Mononuclear cell (primary cell): ENCODE results near the gene ENTPD2. TPM values are rescaled to one million over a fixed set of nuclear protein-coding genes. Genes with fewer than 3 reads are reported as not detected.
"Not testable (repeated sequence)": the region's sequence is repeated elsewhere in the genome, so short reads cannot be mapped to it uniquely, and the experiment has no call there.

Experiments
- H3K27me3 ChIP-seq: 2 replicates; pipeline ENCODE4 v1.6.0; 2011; ENCODE audit warnings: low read length, control low read depth; ENCODE audit not compliant: insufficient read depth
- H3K4me1 ChIP-seq: 2 replicates; pipeline ENCODE4 v1.5.1; 2011; ENCODE audit warnings: mild to moderate bottlenecking, low read length, control low read depth; ENCODE audit not compliant: insufficient read depth
- H3K4me3 ChIP-seq: 2 replicates; pipeline ENCODE4 v1.5.1; 2011; ENCODE audit warnings: mild to moderate bottlenecking, low read length, moderate library complexity
- H3K9me3 ChIP-seq: 2 replicates; pipeline ENCODE4 v1.5.1; 2011; ENCODE audit warnings: low read depth, mild to moderate bottlenecking, control low read depth, low read length
- total RNA-seq: library from RNA; depleted of rRNA; stranded (reverse); fragments of >200 nt; gene quantifications from one replicate; pipeline ENCODE4 v1.2.3, GENCODE V29; 2012

Gene ENTPD2
- total RNA-seq, 1 donor, result not detected

DNA sequence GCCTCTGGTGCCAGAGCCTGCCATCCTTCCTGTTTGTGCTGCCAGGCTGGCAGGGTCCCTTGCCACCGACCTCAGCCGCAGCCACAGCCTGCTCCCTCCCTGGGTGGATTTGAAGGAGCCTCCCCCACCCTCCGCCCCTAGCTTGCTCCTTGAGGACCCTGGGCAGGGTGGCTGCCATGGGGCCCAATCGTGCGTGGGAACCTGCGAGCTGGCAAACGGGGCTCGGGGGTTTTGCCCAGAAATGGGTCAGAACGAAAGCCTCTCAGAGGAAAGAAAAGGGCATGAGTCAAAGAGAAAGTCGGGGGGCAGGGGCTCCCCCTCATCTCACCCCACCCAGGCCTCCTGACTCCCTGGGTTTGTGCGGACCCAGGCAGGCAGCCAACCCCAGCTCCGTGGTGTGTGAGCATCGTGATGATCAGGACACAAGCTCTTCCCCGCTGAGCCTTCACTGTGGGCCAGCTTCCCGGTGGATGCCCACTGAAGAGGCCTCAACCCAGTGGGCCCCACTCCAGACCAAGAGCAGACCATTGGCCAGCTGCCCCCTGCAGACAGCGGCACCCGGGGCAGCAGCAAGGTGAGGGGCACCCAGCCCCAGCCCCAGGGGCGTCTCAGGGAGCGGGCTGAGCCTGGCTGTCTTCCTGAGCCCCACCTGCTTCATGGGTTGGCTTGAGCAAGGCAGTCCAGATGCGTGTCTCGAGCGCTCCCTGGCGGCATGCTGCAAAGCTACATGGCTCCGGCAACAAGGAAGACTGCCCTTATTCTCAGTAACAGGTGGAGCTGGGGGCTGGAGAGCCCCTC is 19.0 kb downstream of the ENTPD2 start:
- no peaks in the 10 kb centered on the region for H3K9me3 ChIP-seq
- H3K4me1 ChIP-seq, result peaks cover 59% of the 10 kb centered on the region
- H3K27me3 ChIP-seq, result no peaks in the 10 kb centered on the region
- peak overlapping the region; percentile 15 for H3K4me3 ChIP-seq

DNA sequence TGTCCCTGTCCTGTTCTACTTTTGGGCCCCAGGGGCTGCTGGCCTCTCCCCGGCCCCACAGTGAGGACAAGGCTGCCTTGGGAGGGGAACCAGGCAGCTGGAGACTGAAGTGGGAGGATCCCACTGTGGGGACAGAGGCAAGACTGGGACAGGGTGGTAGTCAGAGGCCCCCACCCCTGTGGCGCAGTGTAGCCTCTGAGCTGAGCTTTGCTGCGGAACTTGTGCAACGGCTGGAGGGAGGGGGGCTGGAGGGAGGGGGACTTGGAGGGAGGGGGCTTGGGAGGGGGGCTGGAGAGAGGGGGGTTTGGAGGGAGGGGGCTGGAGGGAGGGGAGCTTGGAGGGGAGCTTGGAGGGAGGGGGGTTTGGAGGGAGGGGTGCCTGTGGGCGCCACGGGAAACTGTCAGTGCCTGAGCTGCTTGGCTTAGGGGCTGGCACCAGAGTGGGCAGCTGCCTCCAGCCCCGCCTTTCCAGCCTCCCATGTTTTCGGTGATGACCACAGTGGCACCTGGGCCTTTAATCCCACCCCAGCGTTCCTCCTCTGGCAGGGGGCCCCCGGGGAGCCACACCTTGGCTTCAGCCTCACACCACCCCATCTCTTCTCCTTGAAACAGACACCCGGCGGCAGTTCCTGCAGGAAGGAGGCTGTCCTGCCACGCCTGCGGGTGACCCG is 19.7 kb downstream of the ENTPD2 start:
- Histone ChIP-seq H3K4me3 (peak overlapping the region; percentile 43), H3K9me3 (no peaks in the 10 kb centered on the region), H3K4me1 (peaks cover 66% of the 10 kb centered on the region), H3K27me3 (no peaks in the 10 kb centered on the region)

DNA sequence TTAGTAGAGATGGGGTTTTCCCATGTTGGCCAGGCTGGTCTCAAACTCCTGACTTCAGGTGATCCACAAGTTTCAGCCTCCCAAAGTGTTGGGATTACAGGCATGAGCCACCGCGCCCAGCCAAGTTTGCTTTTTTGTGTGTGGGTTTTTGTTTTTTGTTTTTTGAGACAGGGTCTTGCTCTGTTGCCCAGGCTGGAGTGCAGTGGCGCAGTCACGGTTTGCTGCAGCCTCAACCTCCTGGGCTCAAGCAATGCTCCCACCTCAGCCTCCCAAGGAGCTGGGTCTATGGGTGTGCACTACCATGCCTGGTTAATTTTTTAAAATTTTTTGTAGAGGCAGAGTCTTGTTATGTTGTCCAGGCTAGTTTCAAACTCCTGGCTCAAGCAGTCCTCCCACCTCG is 20.4 kb downstream of the ENTPD2 start:
- peaks cover 73% of the 10 kb centered on the region for H3K4me1 ChIP-seq
- peak overlapping the region; percentile 43 for H3K4me3 ChIP-seq
- not testable (repeated sequence) for H3K9me3 ChIP-seq, H3K27me3 ChIP-seq

DNA sequence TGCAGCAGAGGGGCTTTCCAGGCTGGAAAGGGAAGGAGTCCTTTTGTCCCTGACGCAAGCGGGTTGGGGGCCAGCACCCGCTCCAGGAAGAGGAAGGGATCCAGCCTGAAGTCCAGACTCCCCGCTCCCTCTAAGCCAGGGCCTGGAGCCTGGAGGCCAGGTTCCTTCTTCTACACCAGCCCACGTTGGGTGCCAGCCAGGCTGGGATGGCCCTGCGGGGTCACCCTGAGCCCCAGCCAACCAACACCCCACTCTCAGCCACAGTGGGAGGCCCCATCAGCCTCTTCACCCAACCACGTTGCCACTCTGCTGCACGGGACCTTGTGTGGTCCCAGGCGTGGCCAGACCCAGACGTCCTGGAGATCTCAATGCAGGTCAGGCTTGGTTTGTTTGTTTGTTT is 21.0 kb downstream of the ENTPD2 start:
- Histone ChIP-seq H3K4me3 (peak overlapping the region; percentile 43), H3K9me3 (no peaks in the 10 kb centered on the region), H3K4me1 (peaks cover 75% of the 10 kb centered on the region), H3K27me3 (no peaks in the 10 kb centered on the region)

DNA sequence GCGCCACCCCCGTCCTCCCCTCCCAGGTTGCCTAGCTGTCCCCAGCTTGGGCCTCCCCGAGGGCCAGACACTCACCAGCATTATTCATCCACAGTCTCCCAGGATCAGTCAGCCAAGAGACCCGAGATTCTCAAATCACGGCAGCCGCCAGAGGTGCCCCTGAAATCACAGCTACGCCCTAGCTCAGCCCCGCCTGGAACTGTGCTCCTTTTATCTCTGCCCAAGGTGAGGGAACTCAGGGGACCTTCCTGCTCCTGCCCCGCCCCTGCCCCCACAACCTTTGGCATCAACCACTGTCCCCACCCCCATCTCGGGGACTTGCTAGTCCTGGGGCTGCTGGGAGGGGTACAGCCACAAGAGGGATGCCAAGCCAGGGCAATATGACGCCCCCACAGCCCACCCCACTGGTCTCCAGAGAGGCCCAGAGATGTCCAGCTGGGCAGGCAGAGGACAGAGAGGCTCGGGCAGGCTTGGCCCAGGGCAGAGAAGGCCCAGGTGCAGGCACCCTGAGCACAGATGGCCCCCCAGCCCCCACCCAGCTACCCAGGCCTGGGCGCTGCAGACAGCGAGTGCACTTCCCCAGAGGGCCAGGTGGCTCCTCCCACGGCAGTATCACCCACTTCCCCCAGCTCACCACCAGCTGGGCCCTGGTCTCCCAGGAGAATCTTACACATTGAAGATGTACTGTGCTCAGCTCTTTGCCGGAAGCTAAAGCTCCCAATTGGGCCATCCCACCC is 21.8 kb downstream of the ENTPD2 start, which contains the start of gene FUT7:
FUT7 (minus strand) TSS at position 185 of the 737 bp plus-strand sequence; CDS start at position 88, 97 bp downstream.
- Histone ChIP-seq H3K4me1 (peaks cover 81% of the 10 kb centered on the region), H3K9me3 (no peaks in the 10 kb centered on the region), H3K27me3 (no peaks in the 10 kb centered on the region), H3K4me3 (peak within 1 kb of the TSS; percentile 43)

DNA sequence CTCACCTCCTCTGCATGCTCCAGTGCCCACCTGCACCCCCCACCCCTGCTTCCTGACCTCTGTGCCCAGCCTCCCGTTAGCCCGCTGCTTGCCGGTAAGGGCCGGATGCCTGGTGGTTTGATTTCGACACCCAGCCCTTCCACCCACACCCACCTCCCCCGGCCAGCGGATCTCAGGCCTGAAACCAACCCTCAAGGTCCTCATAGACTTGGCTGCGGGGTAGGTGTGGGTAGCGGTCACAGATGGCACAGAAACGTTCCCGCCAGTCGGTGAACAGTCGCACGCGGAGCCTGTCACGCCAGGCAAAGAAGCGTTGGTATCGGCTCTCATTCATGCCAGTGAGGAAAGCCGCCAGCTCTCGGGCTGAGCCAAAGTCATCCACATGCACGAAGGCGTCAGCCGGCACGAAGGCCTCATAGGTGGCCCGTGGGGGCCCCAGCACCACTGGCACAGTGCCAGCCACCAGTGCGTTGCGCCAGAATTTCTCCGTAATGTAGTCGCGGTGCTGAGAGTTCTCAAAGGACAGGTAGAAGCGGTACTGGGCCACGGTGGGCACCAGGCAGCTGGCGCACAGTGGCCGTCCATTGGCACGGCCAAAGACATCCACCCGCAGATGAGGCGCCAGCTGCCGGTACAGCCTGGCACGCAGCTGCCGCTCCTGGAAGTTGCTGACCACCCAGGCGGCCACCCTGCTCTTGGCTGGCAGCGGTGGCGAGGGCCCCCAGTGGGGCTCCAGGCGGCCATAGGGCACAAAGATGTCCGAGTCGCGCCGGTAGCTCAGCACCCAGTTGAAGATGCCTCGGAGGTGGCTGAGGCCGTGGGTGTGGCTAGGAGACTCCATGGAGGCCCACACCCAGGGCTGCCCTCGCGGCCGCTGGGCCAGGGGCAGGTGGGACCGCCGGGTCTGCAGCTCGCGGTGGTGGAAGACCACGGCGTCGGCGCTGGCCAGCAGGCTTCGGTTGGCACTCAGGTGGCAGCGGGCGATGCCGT is 23.0 kb downstream of the ENTPD2 start:
- H3K4me1 ChIP-seq, result peaks cover 84% of the 10 kb centered on the region
- no peaks in the 10 kb centered on the region for H3K9me3 ChIP-seq
- peak overlapping the region; percentile 43 for H3K4me3 ChIP-seq
- no peaks in the 10 kb centered on the region for H3K27me3 ChIP-seq

DNA sequence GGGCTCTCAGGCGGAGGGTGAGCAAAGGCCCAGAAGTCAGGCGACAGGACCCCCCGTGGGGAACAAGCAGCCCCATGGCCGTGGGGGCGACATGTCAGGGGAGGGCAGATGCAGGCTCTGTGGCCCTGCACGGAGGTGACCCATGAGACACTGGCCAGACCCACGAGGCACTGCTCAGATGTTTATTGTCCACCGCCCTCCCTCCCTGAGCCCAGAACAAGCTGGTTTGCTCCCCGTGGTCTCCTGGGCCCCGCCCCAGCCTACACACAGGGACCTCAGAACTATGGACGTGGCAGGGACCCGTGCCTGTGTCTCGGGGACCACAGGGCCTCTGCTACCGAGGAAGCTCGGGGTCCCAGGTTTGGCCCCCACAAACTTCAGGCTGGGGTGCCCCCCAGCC is 23.9 kb downstream of the ENTPD2 start:
- Histone ChIP-seq H3K4me3 (peak overlapping the region; percentile 43), H3K9me3 (no peaks in the 10 kb centered on the region), H3K27me3 (no peaks in the 10 kb centered on the region), H3K4me1 (peaks cover 76% of the 10 kb centered on the region)

DNA sequence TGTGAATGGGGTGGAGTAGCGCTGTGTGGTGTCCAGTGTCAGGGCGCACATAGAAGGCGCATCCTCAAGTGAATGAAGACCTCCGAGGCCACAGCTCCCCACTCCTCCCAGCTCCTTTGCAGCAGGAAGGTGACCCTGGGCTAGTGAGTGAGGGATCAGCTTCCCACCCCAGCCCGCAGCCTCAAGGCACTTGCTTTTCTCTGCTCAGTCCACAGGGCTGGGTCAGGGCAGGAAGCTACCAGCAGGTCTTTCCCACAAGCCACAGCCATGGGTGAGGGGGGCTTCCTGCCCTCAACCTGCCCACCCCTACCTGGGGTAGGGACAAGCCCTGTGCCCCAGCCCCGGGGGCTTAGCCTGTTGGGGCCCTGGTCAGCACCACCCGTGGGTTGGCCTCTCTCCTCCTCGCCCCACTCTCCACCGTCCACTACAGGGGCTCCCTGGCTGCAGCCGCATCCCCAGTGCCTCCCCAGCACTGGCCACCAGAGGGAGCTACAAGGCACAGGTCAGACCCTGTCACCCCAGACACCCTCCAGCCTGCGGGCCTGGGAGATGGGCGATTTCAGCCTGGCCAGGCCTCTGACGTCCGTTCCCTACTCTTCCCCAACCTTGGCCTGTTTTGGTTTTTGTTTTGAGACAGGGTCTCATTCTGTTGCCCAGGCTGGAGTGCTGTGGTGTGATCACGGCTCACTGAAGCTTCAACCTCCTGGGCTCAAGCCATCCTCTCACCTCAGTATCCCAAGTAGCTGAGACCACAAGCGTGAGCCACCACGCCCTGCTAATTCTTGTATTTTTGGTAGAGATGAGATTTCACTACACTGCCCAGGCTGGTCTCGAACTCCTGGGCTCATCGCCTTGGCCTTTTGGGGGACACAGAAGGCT is 24.6 kb downstream of the ENTPD2 start:
- Histone ChIP-seq H3K4me1 (peaks cover 69% of the 10 kb centered on the region), H3K27me3 (no peaks in the 10 kb centered on the region), H3K4me3 (peak overlapping the region; percentile 43), H3K9me3 (no peaks in the 10 kb centered on the region)

DNA sequence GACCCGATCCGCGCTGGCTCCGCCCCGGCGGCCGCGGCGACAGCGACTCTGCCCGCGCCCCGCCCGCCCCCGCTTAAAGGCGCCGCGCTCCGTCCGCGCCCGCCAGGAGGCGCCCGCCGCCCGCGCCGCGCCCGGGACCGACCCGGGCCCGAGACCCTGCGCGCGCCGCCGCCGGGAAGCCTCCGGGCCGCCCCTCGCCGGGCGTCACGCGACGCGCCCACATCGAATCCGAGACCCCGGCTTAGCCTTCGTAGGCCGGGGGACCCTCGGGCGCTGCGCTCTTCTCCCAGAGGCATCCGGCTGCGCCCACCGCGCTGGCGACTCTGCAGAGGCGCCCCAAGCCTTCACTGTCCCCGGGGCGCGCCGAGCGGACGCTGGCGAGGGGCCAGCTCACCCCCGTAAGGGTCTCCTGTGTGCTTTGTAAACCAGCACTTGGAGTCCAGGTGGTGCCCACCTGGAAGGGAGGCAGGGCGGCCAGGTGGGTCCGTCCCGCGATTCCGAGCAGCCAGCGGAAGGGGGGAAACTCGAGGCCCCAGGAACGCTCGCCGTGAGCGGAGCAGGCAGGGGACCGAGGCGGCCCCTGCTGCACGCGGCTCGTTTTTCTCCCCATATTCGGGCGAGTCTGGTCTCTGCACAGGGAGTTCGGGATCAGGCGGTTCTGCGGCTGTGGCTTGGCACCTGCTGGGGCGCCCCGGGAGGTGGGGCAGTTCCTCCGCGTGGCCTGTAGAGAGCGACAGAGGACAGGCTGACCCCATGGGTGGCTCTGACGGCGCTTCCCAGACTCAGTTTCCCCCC is 25.4 kb downstream of the ENTPD2 start:
- Histone ChIP-seq H3K9me3 (no peaks in the 10 kb centered on the region), H3K4me1 (peaks cover 63% of the 10 kb centered on the region), H3K4me3 (peak overlapping the region; percentile 43), H3K27me3 (no peaks in the 10 kb centered on the region)

DNA sequence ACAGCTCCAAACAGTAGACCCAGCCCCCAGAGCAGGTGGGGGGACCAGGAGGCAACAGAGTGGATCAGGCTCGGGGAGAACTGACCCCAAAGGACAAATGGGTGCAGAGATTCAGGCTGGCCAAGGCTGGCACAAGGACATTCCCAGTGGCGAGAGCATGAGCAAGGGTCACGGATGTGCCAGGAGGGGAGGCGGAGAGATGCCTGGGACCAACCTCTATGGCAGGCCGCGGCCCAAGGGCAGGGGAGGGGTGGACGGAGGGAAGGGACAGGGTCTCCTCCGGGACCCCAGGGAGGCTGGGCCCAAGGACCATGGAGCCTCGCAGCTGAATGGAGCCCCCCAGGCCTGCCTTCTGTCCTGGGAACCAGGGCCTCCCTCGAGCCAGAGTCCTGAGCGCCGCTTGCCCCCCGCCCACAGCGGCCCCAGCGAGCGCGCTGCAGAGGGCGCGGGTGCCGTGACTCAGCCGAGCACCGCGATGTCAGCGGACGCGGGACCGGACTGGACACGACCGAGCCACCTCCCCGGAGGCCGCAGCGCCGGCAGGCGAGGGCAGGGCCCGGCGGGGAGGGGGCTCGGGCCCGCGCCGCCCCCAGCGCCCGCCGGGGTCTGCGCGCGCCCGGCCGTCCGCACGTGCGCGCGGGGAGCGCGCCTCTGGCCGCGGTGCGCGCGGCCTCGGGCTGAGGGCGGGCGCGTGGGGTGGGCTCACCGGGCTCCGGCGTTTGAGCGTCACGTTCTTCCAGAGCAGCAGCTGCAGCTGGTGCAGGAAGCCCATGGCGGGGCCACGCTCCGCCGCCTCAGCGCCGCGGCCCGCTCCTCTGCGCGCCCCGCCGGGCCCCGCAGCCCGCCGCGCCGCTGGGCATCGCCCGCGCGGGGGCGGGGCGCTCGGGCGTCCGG is 26.2 kb downstream of the ENTPD2 start, which contains the start of gene ABCA2:
ABCA2 (minus strand) TSS at position 869 of the 894 bp plus-strand sequence; CDS start at position 772, 97 bp downstream.
- H3K4me1 ChIP-seq, result peaks cover 54% of the 10 kb centered on the region
- peak within 1 kb of the TSS; percentile 43 for H3K4me3 ChIP-seq
- no peaks in the 10 kb centered on the region for H3K9me3 ChIP-seq
- no peaks in the 10 kb centered on the region for H3K27me3 ChIP-seq

DNA sequence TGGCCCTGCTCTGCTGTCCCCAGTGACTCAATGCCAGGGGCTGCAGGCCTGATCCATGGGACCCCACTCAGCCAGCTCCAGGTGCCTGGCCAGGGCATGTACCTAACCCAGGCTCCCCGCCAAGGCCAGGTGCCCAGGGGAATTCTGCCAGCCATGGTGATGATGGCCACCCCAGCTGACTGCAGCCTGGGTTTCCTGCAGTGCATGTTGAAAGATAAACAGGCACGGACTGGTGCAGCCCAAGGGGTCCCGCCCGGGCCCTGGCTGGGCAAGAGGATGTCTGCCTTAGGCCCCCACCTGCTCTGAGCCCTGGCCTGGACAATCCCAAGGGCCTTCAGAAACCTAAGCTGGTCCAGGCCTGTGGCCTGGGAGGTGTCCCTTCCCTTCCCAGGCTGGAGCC is 27.0 kb downstream of the ENTPD2 start:
- Histone ChIP-seq H3K4me1 (peaks cover 47% of the 10 kb centered on the region), H3K27me3 (no peaks in the 10 kb centered on the region), H3K9me3 (no peaks in the 10 kb centered on the region), H3K4me3 (no peak overlapping the region)

DNA sequence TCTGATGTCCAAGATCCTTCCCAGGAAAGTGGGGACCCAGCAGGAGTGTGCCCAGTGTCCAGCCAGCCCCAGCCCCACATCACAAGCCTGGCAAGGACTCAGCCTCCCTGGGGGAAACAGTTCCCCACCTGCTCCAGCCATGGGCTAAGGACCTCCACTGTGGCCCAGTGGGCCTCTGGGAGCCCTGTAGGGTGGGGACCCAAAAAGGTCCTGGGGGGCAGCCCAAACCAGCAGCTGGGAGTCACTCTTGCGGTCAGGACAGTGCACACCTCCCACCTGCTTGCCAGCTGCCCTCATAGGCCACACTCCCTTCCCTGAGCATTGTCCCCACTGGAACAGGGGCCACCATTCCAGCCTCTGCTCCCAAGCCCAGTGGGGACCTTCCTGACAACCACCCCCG is 27.5 kb downstream of the ENTPD2 start:
- no peaks in the 10 kb centered on the region for H3K27me3 ChIP-seq
- H3K4me1 ChIP-seq, result peaks cover 42% of the 10 kb centered on the region
- H3K4me3 ChIP-seq, result no peak overlapping the region
- no peaks in the 10 kb centered on the region for H3K9me3 ChIP-seq
